ENCODE results near the gene CPTP. TPM values are rescaled to one million over a fixed set of nuclear protein-coding genes. Genes with fewer than 3 reads are reported as not detected.

CPTP gene
- total RNA-seq, 1 experiment from 2014 or later = 14.0 TPM

GRCh38 chr1:1355416-1355815 is 30.8 kb downstream of the CPTP start:
- no CpG with 5 or more reads among the region's 52 CpGs for WGBS (ENCODE audit: extremely low coverage, insufficient read length, low lambda C conversion rate)
- H3T11ph ChIP-seq (ENCODE audit: low read length) = no peak overlapping the region
- H4K91ac ChIP-seq (ENCODE audit: insufficient read length, low read depth, low read length) = no peak overlapping the region
- Mint-ChIP-seq H3K27ac (no peak overlapping the region), H3K27me3 (ENCODE audit: low read depth) (peaks cover 37% of the 10 kb centered on the region), H3K36me3 (ENCODE audit: insufficient read depth in 1 of 3, low read depth in 3 of 3) (peaks cover 0 to 8% (median 2%) of the 10 kb centered on the region in 3 experiments; a peak in 1 of 7 replicates), H3K4me3 (no peak overlapping the region), H3K4me1 (peaks cover 27 to 52% of the 10 kb centered on the region in 2 experiments), H3K9me3 (no peaks in the 10 kb centered on the region)
- no peak overlapping the region for H2BK12ac ChIP-seq (ENCODE audit: insufficient read length, low read depth, low read length)
- H3K27ac ChIP-seq (ENCODE audit: insufficient read length, low read depth, low read length) = no peak overlapping the region
- H3K27me3 ChIP-seq (ENCODE audit: insufficient read depth, low read length) = peaks cover 4% of the 10 kb centered on the region; the same call in 1 of the 2 replicates
- H3K79me2 ChIP-seq (ENCODE audit: insufficient read depth, low read length) = no peaks in the 10 kb centered on the region
- no peak overlapping the region for H2AFZ ChIP-seq (ENCODE audit: low read length)
- H2BK5ac ChIP-seq (ENCODE audit: insufficient read length, low read length) = no peak overlapping the region
- no peak overlapping the region for H2AK5ac ChIP-seq (ENCODE audit: insufficient read length, low read length)
- H3K4me1 ChIP-seq (ENCODE audit: insufficient read depth, low read length) = no peaks in the 10 kb centered on the region; the same call in 1 of the 2 replicates
- H3K18ac ChIP-seq (ENCODE audit: insufficient read length, low read depth, low read length) = no peak overlapping the region
- H2BK20ac ChIP-seq (ENCODE audit: low read depth, low read length, poor library complexity, severe bottlenecking) = no peak overlapping the region
- no peak overlapping the region for H2BK120ac ChIP-seq (ENCODE audit: low read depth, low read length, poor library complexity, severe bottlenecking)
- H3K14ac ChIP-seq (ENCODE audit: insufficient read depth, low read length) = no peak overlapping the region
- DNase-seq = no peak
- H3K9me3 ChIP-seq (ENCODE audit: control insufficient read depth, low read depth, low read length) = no peaks in the 10 kb centered on the region
- no peak overlapping the region for H3K4ac ChIP-seq (ENCODE audit: low read depth, low read length)
- peaks cover 7% of the 10 kb centered on the region for H3K23me2 ChIP-seq (ENCODE audit: insufficient read length, low read depth, low read length, poor library complexity, severe bottlenecking)
- H4K8ac ChIP-seq (replicated peaks; ENCODE audit: insufficient read length, low read depth, low read length) = no peak overlapping the region
- TF ChIP-seq, protein P1, sequence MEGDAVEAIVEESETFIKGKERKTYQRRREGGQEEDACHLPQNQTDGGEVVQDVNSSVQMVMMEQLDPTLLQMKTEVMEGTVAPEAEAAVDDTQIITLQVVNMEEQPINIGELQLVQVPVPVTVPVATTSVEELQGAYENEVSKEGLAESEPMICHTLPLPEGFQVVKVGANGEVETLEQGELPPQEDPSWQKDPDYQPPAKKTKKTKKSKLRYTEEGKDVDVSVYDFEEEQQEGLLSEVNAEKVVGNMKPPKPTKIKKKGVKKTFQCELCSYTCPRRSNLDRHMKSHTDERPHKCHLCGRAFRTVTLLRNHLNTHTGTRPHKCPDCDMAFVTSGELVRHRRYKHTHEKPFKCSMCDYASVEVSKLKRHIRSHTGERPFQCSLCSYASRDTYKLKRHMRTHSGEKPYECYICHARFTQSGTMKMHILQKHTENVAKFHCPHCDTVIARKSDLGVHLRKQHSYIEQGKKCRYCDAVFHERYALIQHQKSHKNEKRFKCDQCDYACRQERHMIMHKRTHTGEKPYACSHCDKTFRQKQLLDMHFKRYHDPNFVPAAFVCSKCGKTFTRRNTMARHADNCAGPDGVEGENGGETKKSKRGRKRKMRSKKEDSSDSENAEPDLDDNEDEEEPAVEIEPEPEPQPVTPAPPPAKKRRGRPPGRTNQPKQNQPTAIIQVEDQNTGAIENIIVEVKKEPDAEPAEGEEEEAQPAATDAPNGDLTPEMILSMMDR (conservative IDR thresholded peaks at IDR 0.05) = no peak
- H3K56ac ChIP-seq (ENCODE audit: insufficient read length, low read depth, low read length) = no peak overlapping the region
- peak overlapping the region; percentile 62 for H3K4me2 ChIP-seq (ENCODE audit: insufficient read depth, insufficient read length, low read length)
- H4K5ac ChIP-seq (ENCODE audit: insufficient read length, low read depth, low read length) = no peak overlapping the region
- H3K23ac ChIP-seq (ENCODE audit: insufficient read length, low read depth, low read length) = no peak overlapping the region
- no peak overlapping the region for H3K9ac ChIP-seq (ENCODE audit: extremely low read depth, insufficient read length, low read length)
- no peak overlapping the region for H2BK15ac ChIP-seq (ENCODE audit: low read depth, low read length)
- H4K20me1 ChIP-seq (ENCODE audit: control insufficient read depth, insufficient read depth, insufficient read length) = no peaks in the 10 kb centered on the region
- H3K79me1 ChIP-seq (ENCODE audit: insufficient read depth, low read depth, low read length, poor library complexity, severe bottlenecking) = no peaks in the 10 kb centered on the region
